K562 (cell line): ENCODE results near the gene INPP5E. TPM values are rescaled to one million over a fixed set of nuclear protein-coding genes. Genes with fewer than 3 reads are reported as not detected.

Experiments used
- ATAC-seq: fragments of 200-7000 bp; cut with Tn5 transposase; 3 replicates; pipeline ENCODE4 v1.9.1; 2020; ENCODE audit warnings: moderate library complexity
- BruUV-seq: library from RNA; stranded (reverse); fragments of 400-500 nt; replicated peaks from 2 replicates; lab custom pipeline; 2021; lab: Mats Ljungman, UMichigan
- CTCF ChIA-PET: fragments of 300-600 bp; formaldehyde crosslinking; extraction: SDS; loops from one replicate; lab custom pipeline; 2021; ENCODE audit warnings: low intra/inter-chr PET ratio; lab: Yijun Ruan, JAX
- POLR2A ChIA-PET: fragments of 300-600, 350-650 bp; sonication (Branson Sonifier 250); formaldehyde crosslinking; extraction: SDS; loops from one replicate; lab custom pipeline; 2021; ENCODE audit warnings: antibody characterized with exemption, inconsistent platforms; lab: Yijun Ruan, JAX
- DNase-seq, 4 experiments: peaks; one replicate each; pipeline versions ENCODE4 v3.0.0 to v3.0.0-alpha.2; 2011 to 2018; ENCODE audit warnings: low spot score in 3 of 4, mixed read lengths in 3 of 4; ENCODE audit errors: extremely low read depth in 1 of 4
- FAIRE-seq: peaks from 2 replicates; lab custom pipeline; 2011; peaks lifted over from hg19 to GRCh38; lab: Jason Lieb, UNC
- H2AFZ ChIP-seq: 2 replicates; pipeline ENCODE4 v1.6.0; 2011; ENCODE audit warnings: low read depth, low read length, control low read depth, inconsistent platforms
- H3K27ac ChIP-seq: fragments of 200-600 bp; 3 replicates; pipeline ENCODE4 v1.8.0; 2011; ENCODE audit warnings: low read depth, mild to moderate bottlenecking, control low read depth, inconsistent platforms, low read length, moderate library complexity, mixed read lengths; ENCODE audit errors: extremely low read depth
- H3K27me3 ChIP-seq, 2 experiments: fragments of 300-600 bp in 1 of 2; 2 replicates in 1 of 2; 3 replicates in 1 of 2; pipeline versions ENCODE4 v1.6.0 to v1.8.0; 2011; ENCODE audit warnings: inconsistent platforms in 2 of 2, low read length in 2 of 2, mild to moderate bottlenecking in 1 of 2, mixed read lengths in 1 of 2, moderate library complexity in 1 of 2; ENCODE audit not compliant: control insufficient read depth in 2 of 2, insufficient read depth in 2 of 2
- H3K36me3 ChIP-seq: fragments of 300-600 bp; 3 replicates; pipeline ENCODE4 v1.8.0; 2011; ENCODE audit warnings: mild to moderate bottlenecking, low read length, inconsistent platforms; ENCODE audit not compliant: control insufficient read depth, insufficient read depth
- H3K4me1 ChIP-seq, 2 experiments: fragments of 200-600 bp in 1 of 2; replicated peaks in 1 of 2; 2 replicates in 1 of 2; 3 replicates in 1 of 2; pipeline versions ENCODE4 v1.5.1 to v1.8.0; 2011; ENCODE audit warnings: inconsistent platforms in 2 of 2, low read length in 2 of 2, mild to moderate bottlenecking in 1 of 2, mixed read lengths in 1 of 2, moderate library complexity in 1 of 2; ENCODE audit not compliant: control insufficient read depth in 2 of 2, insufficient read depth in 2 of 2
- H3K4me2 ChIP-seq: 2 replicates; pipeline ENCODE4 v1.6.1; 2011; ENCODE audit warnings: low read length, control low read depth, inconsistent platforms, mixed read lengths; ENCODE audit not compliant: insufficient read depth
- H3K4me3 ChIP-seq: fragments of 200-600 bp; sonication (generic), shearing (Covaris generic); 2 replicates; pipeline ENCODE4 v1.5.1; 2016; ENCODE audit warnings: control low read depth, inconsistent platforms
- H3K79me2 ChIP-seq: fragments of 200-600 bp; 3 replicates; pipeline ENCODE4 v1.8.0; 2011; ENCODE audit warnings: low read length, inconsistent platforms; ENCODE audit not compliant: control insufficient read depth, insufficient read depth
- H3K9ac ChIP-seq, 2 experiments: 2 replicates each; pipeline versions ENCODE4 v1.6.0 to v1.6.1; 2011; ENCODE audit warnings: low read depth in 2 of 2, low read length in 2 of 2, control low read depth in 1 of 2, inconsistent platforms in 1 of 2, mild to moderate bottlenecking in 1 of 2, mixed read lengths in 1 of 2; ENCODE audit not compliant: insufficient read depth in 1 of 2
- H3K9me1 ChIP-seq: one replicate; pipeline ENCODE4 v1.6.0; 2011; ENCODE audit warnings: inconsistent platforms, mild to moderate bottlenecking, low read length, moderate library complexity; ENCODE audit not compliant: control insufficient read depth, insufficient read depth
- H3K9me3 ChIP-seq: replicated peaks from 2 replicates; pipeline ENCODE4 v1.5.1; 2011; ENCODE audit warnings: low read depth, low read length, inconsistent platforms; ENCODE audit not compliant: control insufficient read depth, insufficient read depth
- H4K20me1 ChIP-seq: replicated peaks from 2 replicates; pipeline ENCODE4 v1.6.1; 2011; ENCODE audit warnings: low read length, inconsistent platforms, mixed read lengths; ENCODE audit not compliant: control insufficient read depth, insufficient read depth
- CEBPZ ChIP-seq: fragments of 150-350 bp; IDR thresholded peaks from 2 replicates; pipeline ENCODE4 v1.6.1; 2014; ENCODE audit warnings: low read depth, mild to moderate bottlenecking, low read length, borderline replicate concordance
- CREBBP ChIP-seq: IDR thresholded peaks from one replicate; pipeline ENCODE4 v1.6.1; 2012; ENCODE audit warnings: low read depth, mild to moderate bottlenecking, control low read depth, inconsistent platforms, low read length
- NR1H2 ChIP-seq: sonication (generic); formaldehyde crosslinking; IDR thresholded peaks from 2 replicates; pipeline ENCODE4 v1.4.0; 2020; ENCODE audit warnings: mild to moderate bottlenecking, missing genetic modification reagents
- POLR2G ChIP-seq: fragments of 200-400 bp; formaldehyde crosslinking; IDR thresholded peaks from 2 replicates; pipeline ENCODE4 v1.6.1; 2017; ENCODE audit warnings: low read depth, mild to moderate bottlenecking, antibody characterized with exemption, low read length, moderate library complexity
- RBFOX2 ChIP-seq: fragments of 200-400 bp; formaldehyde crosslinking; IDR thresholded peaks from 2 replicates; pipeline ENCODE4 v1.6.1; 2017; ENCODE audit warnings: low read depth, mild to moderate bottlenecking, low read length, moderate library complexity
- RFX1 ChIP-seq: fragments of 450-650 bp; IDR thresholded peaks from 2 replicates; pipeline ENCODE4 v1.6.1; 2016; ENCODE audit warnings: mild to moderate bottlenecking, moderate library complexity
- SNIP1 ChIP-seq: fragments of 450-650 bp; IDR thresholded peaks from 2 replicates; pipeline ENCODE4 v1.7.1; 2017; ENCODE audit warnings: low read depth, mild to moderate bottlenecking
- THAP7 ChIP-seq: fragments of 250-450 bp; sonication (Bioruptor Pico); IDR thresholded peaks from 2 replicates; pipeline ENCODE4 v1.5.0; 2021
- ZBTB34 ChIP-seq: fragments of 250-450 bp; sonication (Bioruptor Pico); IDR thresholded peaks from 2 replicates; pipeline ENCODE4 v1.8.0; 2021; ENCODE audit warnings: mild to moderate bottlenecking, moderate library complexity
- ZNF277 ChIP-seq: fragments of 250-450 bp; sonication (Bioruptor Pico); IDR thresholded peaks from 2 replicates; pipeline ENCODE4 v1.8.0; 2022; ENCODE audit warnings: inconsistent platforms, mild to moderate bottlenecking, moderate library complexity, borderline replicate concordance
- WGBS: fragments of 100-300 bp; shearing (Covaris generic); methylation state at CpG from one replicate; pipeline ENCODE4 v1.1.6; 2016; ENCODE audit warnings: low coverage, mixed read lengths; ENCODE audit not compliant: insufficient coverage; ENCODE audit errors: missing lambda C conversion rate; 5-methylcytosine and 5-hydroxymethylcytosine counted together
- in situ Hi-C: fragments of 300-500 bp; cut with MboI; formaldehyde crosslinking; loops from 4 replicates; pipeline ENCODE4 v1.15.0; 2018; ENCODE audit warnings: inconsistent platforms, mixed read lengths
- intact Hi-C: fragments of 100-400 bp; cut with micrococcal nuclease; formaldehyde crosslinking; loops from 2 replicates; pipeline ENCODE4 v1.14.2; 2022
- polyA plus RNA-seq, 8 experiments: library from polyadenylated mRNA; depleted of rRNA in 4 of 8; stranded (reverse) in 5 of 8; unstranded in 3 of 8; fragments of >200 nt; fragmentation: Nextera tagmentation in 2 of 8; fragmentation: Illumina TruSeq in 1 of 8; extraction: Ambion mirVana in 2 of 8; extraction: Trizol in 1 of 8; gene quantifications; 2 replicates each; pipeline versions ENCODE4 v1.2.1 to v1.2.3, GENCODE V29; 2011 to 2014; ENCODE audit warnings: inconsistent platforms in 1 of 8, missing spikeins in 1 of 8
- total RNA-seq, 7 experiments: library from RNA; depleted of rRNA in 6 of 7; stranded (reverse); fragments of >200 nt in 6 of 7; fragmentation: Illumina TruSeq in 2 of 7; extraction: Trizol in 2 of 7; gene quantifications; 2 replicates each; pipeline versions ENCODE4 v1.2.1 to v1.2.3, GENCODE V29; 2011 to 2021; ENCODE audit warnings: low replicate concordance in 1 of 7

Gene INPP5E
- total and polyA plus RNA-seq, 9 of the 15 experiments (the other 6 are each of a cell fraction or from before 2014, with no cell fraction given) = 0.38 to 17.4 (median 4.9) TPM

GRCh38 chr9:136403538-136403914 is 36.1 kb downstream of the INPP5E start (continued):
- TF ChIP-seq ZBTB34 (no peak), THAP7 (CRISPR knock-in tag) (no peak), SNIP1 (no peak), NR1H2 (CRISPR knock-in tag) (no peak), ZNF277 (CRISPR knock-in tag) (no peak), RFX1 (no peak)

- no peaks in the 10 kb centered on the region; the same call in 1 of the 2 replicates for H4K20me1 ChIP-seq
- no peaks in the 10 kb centered on the region for H3K9me3 ChIP-seq
- H3K4me3 ChIP-seq = no peak overlapping the region
- ChIA-PET CTCF (interaction anchor here (0.7 to 1.0 kb wide), 2 partner anchors 61 to 63 kb away, joined by 3 read pairs; no protein-coding TSS in a partner anchor), POLR2A (interaction anchor here (0.6 to 1.1 kb wide), 6 partner anchors 8 to 731 kb away, joined by 3 to 4 read pairs (median 3); no protein-coding TSS in a partner anchor)
- DNase-seq = no peak
- no peak overlapping the region for H3K4me2 ChIP-seq
- TF ChIP-seq CEBPZ (no peak), CREBBP (no peak), POLR2G (peak; percentile 63), RBFOX2 (peak; percentile 53)
- in situ Hi-C loops = no loop called here
- H3K79me2 ChIP-seq = peaks cover 31% of the 10 kb centered on the region
- H3K9me1 ChIP-seq = no peaks in the 10 kb centered on the region
- ATAC-seq = no peak
- FAIRE-seq = no peak
- no peak overlapping the region for H2AFZ ChIP-seq
- no TSS peak for BruUV-seq
- no peak overlapping the region for H3K27ac ChIP-seq
- 86% methylated on average over 11 of the region's 13 CpGs for WGBS
- intact Hi-C loops = no loop called here
- peaks cover 7 to 44% of the 10 kb centered on the region in 2 experiments; a peak in 4 of 5 replicates for H3K4me1 ChIP-seq
- peaks cover 71% of the 10 kb centered on the region for H3K36me3 ChIP-seq
- no peak overlapping the region for H3K9ac ChIP-seq
- no peaks in the 10 kb centered on the region for H3K27me3 ChIP-seq
Observed at GRCh38 chr9:136402067-136402466, 37.6 kb downstream of the INPP5E start.
